Astrocyte (in vitro differentiated cells and primary cell): ENCODE measurements around the gene ZBTB47.

Experiments
- CTCF ChIP-seq: IDR thresholded peaks from 2 replicates; pipeline ENCODE4 v1.5.1; 2011; ENCODE audit warnings: low read depth, mild to moderate bottlenecking, inconsistent platforms, low read length, moderate library complexity; ENCODE audit not compliant: insufficient read depth
- EZH2 ChIP-seq: IDR thresholded peaks from 2 replicates; pipeline ENCODE4 v1.6.1; 2012; ENCODE audit warnings: mild to moderate bottlenecking, low read length, inconsistent platforms; ENCODE audit not compliant: insufficient read depth

GRCh38 chr3:42653560-42654330 is at the start of gene ZBTB47:
- TF ChIP-seq CTCF: no peak
- TF ChIP-seq EZH2: no peak
